IMR-90 (cell line): ENCODE measurements around the gene IRF2. TPM values are rescaled to one million over a fixed set of nuclear protein-coding genes. Genes with fewer than 3 reads are reported as not detected.

Source experiments
- ATAC-seq: fragments of 200-7000 bp; cut with Tn5 transposase; 2 replicates; pipeline ENCODE4 v1.9.1; 2020; ENCODE audit warnings: low read depth, mild to moderate bottlenecking, moderate library complexity
- BruUV-seq: library from RNA; stranded (reverse); fragments of 400-500 nt; replicated peaks from 2 replicates; lab custom pipeline; 2021; lab: Mats Ljungman, UMichigan
- CTCF ChIA-PET: fragments of 300-600 bp; formaldehyde crosslinking; extraction: SDS; loops from one replicate; lab custom pipeline; 2021; ENCODE audit warnings: antibody characterized with exemption; lab: Yijun Ruan, JAX
- POLR2A ChIA-PET: fragments of 300-600 bp; sonication (Branson Sonifier 250); formaldehyde crosslinking; loops from one replicate; lab custom pipeline; 2022; ENCODE audit warnings: antibody characterized with exemption; ENCODE audit not compliant: unreplicated experiment; lab: Charles Lee
- DNase-seq: peaks from one replicate; pipeline ENCODE4 v3.0.0; 2013
- H2AFZ ChIP-seq: replicated peaks from 2 replicates; pipeline ENCODE3; 2013; ENCODE audit warnings: low read length, mild to moderate bottlenecking; ENCODE audit not compliant: poor library complexity
- H2AK5ac ChIP-seq: 2 replicates; pipeline ENCODE4 v1.6.1; 2013; ENCODE audit warnings: low read depth, low read length, inconsistent platforms
- H2AK9ac ChIP-seq: replicated peaks from 2 replicates; pipeline ENCODE3; 2013; ENCODE audit warnings: mild to moderate bottlenecking, low read depth, low read length, moderate library complexity; ENCODE audit not compliant: poor library complexity
- H2BK120ac ChIP-seq: 2 replicates; pipeline ENCODE4 v1.6.1; 2013; ENCODE audit warnings: low read depth, low read length, inconsistent platforms
- H2BK15ac ChIP-seq: 3 replicates; pipeline ENCODE4 v1.6.1; 2013; ENCODE audit warnings: low read depth, low read length, inconsistent platforms
- H2BK20ac ChIP-seq: 2 replicates; pipeline ENCODE4 v1.6.1; 2013; ENCODE audit warnings: low read depth, mild to moderate bottlenecking, inconsistent platforms, low read length, moderate library complexity
- H2BK5ac ChIP-seq: 2 replicates; pipeline ENCODE4 v1.6.1; 2013; ENCODE audit warnings: mild to moderate bottlenecking, low read depth, low read length, inconsistent platforms; ENCODE audit not compliant: poor library complexity, severe bottlenecking
- H3K14ac ChIP-seq: replicated peaks from 2 replicates; pipeline ENCODE4 v1.6.1; 2013; ENCODE audit warnings: low read depth, low read length, inconsistent platforms
- H3K18ac ChIP-seq: 2 replicates; pipeline ENCODE4 v1.6.1; 2013; ENCODE audit warnings: low read depth, low read length, control low read depth
- H3K23ac ChIP-seq: 2 replicates; pipeline ENCODE4 v1.6.1; 2013; ENCODE audit warnings: low read depth, low read length, inconsistent platforms
- H3K27ac ChIP-seq: 2 replicates; pipeline ENCODE4 v1.5.1; 2013; ENCODE audit warnings: mild to moderate bottlenecking, control low read depth, low read length; ENCODE audit not compliant: insufficient read depth
- H3K27me3 ChIP-seq: 2 replicates; pipeline ENCODE4 v1.6.1; 2013; ENCODE audit warnings: low read length; ENCODE audit not compliant: control insufficient read depth, insufficient read depth
- H3K36me3 ChIP-seq: 2 replicates; pipeline ENCODE4 v1.6.1; 2013; ENCODE audit warnings: low read length, mixed read lengths; ENCODE audit not compliant: control insufficient read depth, insufficient read depth
- H3K4ac ChIP-seq: 2 replicates; pipeline ENCODE4 v1.6.1; 2013; ENCODE audit warnings: low read depth, low read length, inconsistent platforms
- H3K4me1 ChIP-seq: 2 replicates; pipeline ENCODE4 v1.6.1; 2013; ENCODE audit warnings: low read length, mixed read lengths; ENCODE audit not compliant: control insufficient read depth, insufficient read depth
- H3K4me2 ChIP-seq: 2 replicates; pipeline ENCODE4 v1.6.1; 2013; ENCODE audit warnings: low read depth, mild to moderate bottlenecking, control low read depth, low read length, moderate library complexity
- H3K4me3 ChIP-seq: 2 replicates; pipeline ENCODE4 v1.5.1; 2013; ENCODE audit warnings: low read depth, mild to moderate bottlenecking, control low read depth, low read length, moderate library complexity; ENCODE audit not compliant: insufficient read depth
- H3K56ac ChIP-seq: 2 replicates; pipeline ENCODE4 v1.6.1; 2013; ENCODE audit warnings: low read length, inconsistent platforms; ENCODE audit not compliant: insufficient read depth; ENCODE audit errors: extremely low read depth
- H3K79me1 ChIP-seq, 2 experiments: 2 replicates each; pipeline ENCODE4 v1.6.1; 2013; ENCODE audit warnings: low read length in 2 of 2, inconsistent platforms in 1 of 2, low read depth in 1 of 2
- H3K9ac ChIP-seq: 2 replicates; pipeline ENCODE4 v1.6.1; 2013; ENCODE audit warnings: low read depth, low read length, control low read depth
- H3K9me1 ChIP-seq: 2 replicates; pipeline ENCODE4 v1.6.1; 2013; ENCODE audit warnings: low read length, inconsistent platforms; ENCODE audit not compliant: insufficient read depth
- H3K9me3 ChIP-seq: 2 replicates; pipeline ENCODE4 v1.6.1; 2013; ENCODE audit warnings: low read length; ENCODE audit not compliant: control insufficient read depth, insufficient read depth
- H4K20me1 ChIP-seq: 2 replicates; pipeline ENCODE4 v1.6.1; 2013; ENCODE audit warnings: low read length, inconsistent platforms; ENCODE audit not compliant: insufficient read depth
- H4K5ac ChIP-seq: 2 replicates; pipeline ENCODE4 v1.6.1; 2013; ENCODE audit warnings: mild to moderate bottlenecking, low read depth, low read length, control low read depth
- H4K8ac ChIP-seq, 2 experiments: 2 replicates each; pipeline ENCODE4 v1.6.1; 2013; ENCODE audit warnings: low read depth in 2 of 2, low read length in 2 of 2, control low read depth in 1 of 2, inconsistent platforms in 1 of 2
- H4K91ac ChIP-seq: 2 replicates; pipeline ENCODE4 v1.6.1; 2013; ENCODE audit warnings: low read depth, low read length, inconsistent platforms; ENCODE audit not compliant: insufficient read depth
- BHLHE40 ChIP-seq: fragments of 150-350 bp; IDR thresholded peaks from 2 replicates; pipeline ENCODE4 v1.6.1; 2016; ENCODE audit warnings: mild to moderate bottlenecking, low read depth, low read length
- CEBPB ChIP-seq: IDR thresholded peaks from 2 replicates; pipeline ENCODE4 v1.6.1; 2012; ENCODE audit warnings: low read depth, low read length, improper control_type of control experiment
- CHD1 ChIP-seq: IDR thresholded peaks from 2 replicates; pipeline ENCODE4 v1.6.1; 2012; ENCODE audit warnings: low read depth, low read length, improper control_type of control experiment
- FOS ChIP-seq: fragments of 150-350 bp; IDR thresholded peaks from 2 replicates; pipeline ENCODE4 v1.6.1; 2016; ENCODE audit warnings: low read depth, low read length
- MAFK ChIP-seq: IDR thresholded peaks from 2 replicates; pipeline ENCODE4 v1.6.1; 2012; ENCODE audit warnings: low read depth, low read length, improper control_type of control experiment
- MAZ ChIP-seq: IDR thresholded peaks from 2 replicates; pipeline ENCODE4 v1.6.1; 2012; ENCODE audit warnings: low read depth, mild to moderate bottlenecking, low read length, improper control_type of control experiment, moderate library complexity, borderline replicate concordance
- MXI1 ChIP-seq: IDR thresholded peaks from 2 replicates; pipeline ENCODE4 v1.6.1; 2012; ENCODE audit warnings: low read depth, mild to moderate bottlenecking, low read length, moderate library complexity, borderline replicate concordance
- NFE2L2 ChIP-seq: fragments of 150-350 bp; IDR thresholded peaks from 2 replicates; pipeline ENCODE4 v1.6.1; 2016; ENCODE audit warnings: low read depth, mild to moderate bottlenecking, low read length
- POLR2A ChIP-seq: IDR thresholded peaks from 2 replicates; pipeline ENCODE4 v1.6.1; 2012; ENCODE audit warnings: mild to moderate bottlenecking, low read depth, low read length
- RAD21 ChIP-seq: IDR thresholded peaks from 2 replicates; pipeline ENCODE4 v1.6.1; 2012; ENCODE audit warnings: low read length, improper control_type of control experiment
- RFX5 ChIP-seq: IDR thresholded peaks from 2 replicates; pipeline ENCODE4 v1.8.0; 2012; ENCODE audit warnings: low read depth, mild to moderate bottlenecking, low read length, moderate library complexity
- SMC3 ChIP-seq: fragments of 150-350 bp; IDR thresholded peaks from 2 replicates; pipeline ENCODE4 v1.6.1; 2016; ENCODE audit warnings: low read depth, mild to moderate bottlenecking, antibody characterized with exemption, low read length, moderate library complexity
- WGBS, 2 experiments: methylation state at CpG; one replicate each; pipeline versions ENCODE4 v1.1.5 to v1.1.7; 2013; ENCODE audit warnings: missing lambda C conversion rate in 2 of 2; ENCODE audit not compliant: insufficient read length in 1 of 2; ENCODE audit errors: extremely low coverage in 2 of 2; 5-methylcytosine and 5-hydroxymethylcytosine counted together
- dilution Hi-C: fragments of 300-500 bp; cut with HindIII; formaldehyde crosslinking; loops from one replicate; pipeline ENCODE4 v1.14.3; 2018; ENCODE audit warnings: low sequenced_read_pairs; ENCODE audit not compliant: unreplicated experiment
- in situ Hi-C: fragments of 300-500 bp; cut with MboI; formaldehyde crosslinking; loops from 3 replicates; pipeline ENCODE4 v1.14.3; 2019; ENCODE audit warnings: low sequenced_read_pairs, inconsistent platforms, mixed read lengths
- intact Hi-C: fragments of 100-400 bp; cut with micrococcal nuclease; formaldehyde crosslinking; loops from 2 replicates; pipeline ENCODE4 v1.10.0; 2022
- polyA plus RNA-seq, 3 experiments: library from polyadenylated mRNA; depleted of rRNA; stranded (reverse); fragments of >200 nt; gene quantifications; 2 replicates each; pipeline ENCODE4 v1.2.3, GENCODE V29; 2012; ENCODE audit warnings: low replicate concordance in 1 of 3
- total RNA-seq: library from RNA; depleted of rRNA; stranded (reverse); fragments of >200 nt; gene quantifications from 2 replicates; pipeline ENCODE4 v1.2.3, GENCODE V29; 2012
- TF ChIP-seq, protein P1 (sequence below): conservative IDR thresholded peaks from 2 replicates; pipeline ENCODE4 v1.5.1; 2012; ENCODE audit warnings: mild to moderate bottlenecking, low read depth, low read length, improper control_type of control experiment
- TF ChIP-seq, protein P2 (sequence below): fragments of 150-350 bp; IDR thresholded peaks from 2 replicates; pipeline ENCODE4 v1.6.1; 2017; ENCODE audit warnings: mild to moderate bottlenecking, antibody characterized with exemption, low read length, low read depth
- TF ChIP-seq, protein P3 (sequence below): fragments of 150-350 bp; IDR thresholded peaks from 2 replicates; pipeline ENCODE4 v1.6.1; 2016; ENCODE audit warnings: low read depth, mild to moderate bottlenecking, low read length, moderate library complexity, borderline replicate concordance

IRF2 gene
- total and polyA plus RNA-seq, 2 of the 4 experiments (the other 2 are of a cell fraction) = 16.5 to 21.9 TPM

DNA sequence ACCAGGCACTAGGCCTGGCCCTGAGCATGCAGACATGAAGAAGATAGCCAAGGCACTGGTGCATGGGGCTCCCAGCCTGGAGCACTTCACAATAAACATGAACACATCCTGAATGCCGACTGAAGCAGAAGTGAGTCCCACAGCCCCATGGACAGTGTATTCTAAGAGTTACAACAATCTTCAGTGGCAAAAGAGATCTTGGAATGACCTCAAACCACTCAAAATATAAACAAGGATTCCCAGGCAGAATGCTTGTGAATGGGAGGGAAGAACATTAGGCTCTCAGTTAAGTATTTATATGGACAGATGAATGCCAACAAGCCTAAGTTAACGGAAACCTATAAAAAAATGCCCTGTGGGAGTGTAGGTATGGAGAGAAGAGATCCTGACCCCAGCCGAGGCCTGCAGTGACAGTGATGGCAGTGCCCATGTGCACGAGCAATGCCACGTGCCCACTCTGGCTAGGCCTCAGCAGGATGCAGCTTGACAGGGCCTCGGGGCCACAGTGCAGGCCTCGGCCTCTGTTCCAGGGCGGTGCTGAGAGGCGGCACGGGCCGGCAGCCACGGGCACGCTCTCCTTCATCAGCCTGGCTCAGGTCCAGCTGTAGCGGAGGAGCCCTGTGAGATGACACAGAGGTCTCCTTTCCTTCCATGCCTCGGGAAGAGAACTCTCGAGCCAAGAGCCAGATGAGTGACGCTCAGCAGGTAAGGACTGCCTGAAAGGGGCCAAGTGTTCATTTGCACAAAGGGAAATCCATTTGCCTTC is 49.2 kb downstream of the IRF2 start:
- Histone ChIP-seq H2AK9ac (no peak overlapping the region), H3K79me1 (peaks cover 28 to 65% of the 10 kb centered on the region in 2 experiments), H2BK20ac (no peak overlapping the region), H3K9me1 (peaks cover 15% of the 10 kb centered on the region), H4K91ac (no peak overlapping the region), H2AK5ac (no peak overlapping the region; the same call in 1 of the 2 replicates), H3K14ac (no peak overlapping the region), H3K4me3 (no peak overlapping the region), H4K8ac (no peak overlapping the region), H3K4me2 (no peak overlapping the region), H2BK15ac (no peak overlapping the region), H3K36me3 (peaks cover 36% of the 10 kb centered on the region), H3K18ac (peak overlapping the region; percentile 25; the same call in 1 of the 2 replicates), H4K5ac (no peak overlapping the region), H3K4me1 (peaks cover 12% of the 10 kb centered on the region), H3K56ac (no peak overlapping the region), H3K27me3 (no peaks in the 10 kb centered on the region), H2BK120ac (no peak overlapping the region), H4K20me1 (peaks cover 11% of the 10 kb centered on the region), H3K9me3 (no peaks in the 10 kb centered on the region), H3K23ac (no peak overlapping the region), H3K27ac (peak overlapping the region; percentile 56; the same call in 1 of the 2 replicates), H3K9ac (no peak overlapping the region; the same call in 1 of the 2 replicates), H2BK5ac (peak overlapping the region; percentile 24), H2AFZ (no peak overlapping the region), H3K4ac (0 out of 2 replicates have a peak overlapping the region, but pooled peaks have one; percentile 19)
- ATAC-seq (peak; percentile 90), DNase-seq (peak; percentile 55)
- dilution Hi-C loops = no loop called here
- ChIA-PET CTCF (no interaction called here), POLR2A (no interaction called here)
- BruUV-seq = no TSS peak
- 90% methylated on average over 8 of the region's 17 CpGs; no CpG with 5 or more reads in 1 of the 2 experiments for WGBS, 2 experiments
- in situ Hi-C loops = no loop called here
- intact Hi-C loops = no loop called here
- TF ChIP-seq MAFK (no peak), NFE2L2 (no peak), CHD1 (no peak), BHLHE40 (no peak), RAD21 (no peak), CEBPB (no peak), SMC3 (no peak), MXI1 (no peak), POLR2A (no peak), FOS (no peak), MAZ (no peak), RFX5 (no peak)
- TF ChIP-seq, protein P1, sequence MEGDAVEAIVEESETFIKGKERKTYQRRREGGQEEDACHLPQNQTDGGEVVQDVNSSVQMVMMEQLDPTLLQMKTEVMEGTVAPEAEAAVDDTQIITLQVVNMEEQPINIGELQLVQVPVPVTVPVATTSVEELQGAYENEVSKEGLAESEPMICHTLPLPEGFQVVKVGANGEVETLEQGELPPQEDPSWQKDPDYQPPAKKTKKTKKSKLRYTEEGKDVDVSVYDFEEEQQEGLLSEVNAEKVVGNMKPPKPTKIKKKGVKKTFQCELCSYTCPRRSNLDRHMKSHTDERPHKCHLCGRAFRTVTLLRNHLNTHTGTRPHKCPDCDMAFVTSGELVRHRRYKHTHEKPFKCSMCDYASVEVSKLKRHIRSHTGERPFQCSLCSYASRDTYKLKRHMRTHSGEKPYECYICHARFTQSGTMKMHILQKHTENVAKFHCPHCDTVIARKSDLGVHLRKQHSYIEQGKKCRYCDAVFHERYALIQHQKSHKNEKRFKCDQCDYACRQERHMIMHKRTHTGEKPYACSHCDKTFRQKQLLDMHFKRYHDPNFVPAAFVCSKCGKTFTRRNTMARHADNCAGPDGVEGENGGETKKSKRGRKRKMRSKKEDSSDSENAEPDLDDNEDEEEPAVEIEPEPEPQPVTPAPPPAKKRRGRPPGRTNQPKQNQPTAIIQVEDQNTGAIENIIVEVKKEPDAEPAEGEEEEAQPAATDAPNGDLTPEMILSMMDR = no peak
- TF ChIP-seq, protein P2, sequence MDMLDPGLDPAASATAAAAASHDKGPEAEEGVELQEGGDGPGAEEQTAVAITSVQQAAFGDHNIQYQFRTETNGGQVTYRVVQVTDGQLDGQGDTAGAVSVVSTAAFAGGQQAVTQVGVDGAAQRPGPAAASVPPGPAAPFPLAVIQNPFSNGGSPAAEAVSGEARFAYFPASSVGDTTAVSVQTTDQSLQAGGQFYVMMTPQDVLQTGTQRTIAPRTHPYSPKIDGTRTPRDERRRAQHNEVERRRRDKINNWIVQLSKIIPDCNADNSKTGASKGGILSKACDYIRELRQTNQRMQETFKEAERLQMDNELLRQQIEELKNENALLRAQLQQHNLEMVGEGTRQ = no peak
- TF ChIP-seq, protein P3, sequence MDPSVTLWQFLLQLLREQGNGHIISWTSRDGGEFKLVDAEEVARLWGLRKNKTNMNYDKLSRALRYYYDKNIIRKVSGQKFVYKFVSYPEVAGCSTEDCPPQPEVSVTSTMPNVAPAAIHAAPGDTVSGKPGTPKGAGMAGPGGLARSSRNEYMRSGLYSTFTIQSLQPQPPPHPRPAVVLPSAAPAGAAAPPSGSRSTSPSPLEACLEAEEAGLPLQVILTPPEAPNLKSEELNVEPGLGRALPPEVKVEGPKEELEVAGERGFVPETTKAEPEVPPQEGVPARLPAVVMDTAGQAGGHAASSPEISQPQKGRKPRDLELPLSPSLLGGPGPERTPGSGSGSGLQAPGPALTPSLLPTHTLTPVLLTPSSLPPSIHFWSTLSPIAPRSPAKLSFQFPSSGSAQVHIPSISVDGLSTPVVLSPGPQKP = no peak
